HG02840 (cell line): ENCODE measurements around the gene TPCN1.

Experiments used
- ATAC-seq: cut with Tn5 transposase; IDR thresholded peaks from one replicate; pipeline ENCODE4 v1.9.1; 2021; ENCODE audit warnings: mild to moderate bottlenecking, moderate library complexity, moderate number of reproducible peaks; ENCODE audit not compliant: unreplicated experiment, low FRiP score

The TPCN1 gene

DNA sequence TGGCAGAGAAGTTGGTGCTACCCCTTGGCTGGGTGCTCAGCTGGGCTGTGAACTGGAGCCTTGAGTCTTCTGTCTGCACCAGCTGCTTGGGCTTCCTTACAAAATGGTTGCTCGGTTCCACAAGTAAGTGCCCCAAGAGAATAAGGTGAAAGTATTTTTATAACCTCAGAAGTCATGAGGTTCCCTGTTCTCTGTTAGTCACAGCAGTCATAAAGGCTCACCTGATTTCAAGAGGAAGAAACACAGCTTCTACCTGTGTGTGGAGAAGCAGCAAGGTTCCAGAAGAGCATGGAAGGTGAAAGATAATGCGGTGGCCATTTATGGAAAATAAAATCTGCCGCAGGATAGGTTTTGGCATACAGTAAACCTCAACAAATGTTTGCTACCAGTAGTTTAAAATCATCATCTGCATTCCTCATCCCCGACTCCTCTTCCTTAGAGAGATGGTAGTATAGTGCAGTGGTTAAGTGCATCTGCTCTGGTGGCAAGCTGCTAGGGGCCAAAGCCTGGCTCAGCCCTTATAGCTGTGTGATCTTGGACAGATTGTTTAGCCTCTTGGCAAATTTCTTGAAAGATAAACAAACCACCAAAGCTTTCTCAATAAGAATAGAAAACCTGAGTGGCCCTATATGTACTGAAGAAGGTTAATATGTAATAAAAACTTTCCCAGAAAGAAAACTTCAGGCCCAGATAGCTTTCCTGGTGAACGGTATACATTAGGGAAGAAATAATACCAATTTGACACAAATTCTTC, 32.4 kb downstream of the TPCN1 start:
- no peak for ATAC-seq

DNA sequence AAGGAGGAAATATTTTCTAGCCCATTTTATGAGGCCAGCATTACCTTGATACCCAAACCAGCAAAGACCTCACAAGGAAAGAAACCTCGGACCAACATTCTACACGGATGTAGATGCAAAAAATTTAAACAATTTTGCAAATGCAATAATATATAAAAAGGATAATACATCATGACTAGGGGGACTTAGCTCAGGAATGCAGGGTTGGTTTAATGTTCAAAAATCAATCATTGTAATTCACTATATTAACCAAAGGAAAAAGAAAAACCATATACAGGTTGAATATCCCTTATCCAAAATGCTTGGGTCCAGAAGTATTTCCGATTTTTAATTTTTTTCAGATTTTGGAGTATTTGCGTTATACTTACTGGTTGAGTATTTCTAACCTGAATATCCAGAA, 33.0 kb downstream of the TPCN1 start:
- no peak for ATAC-seq

DNA sequence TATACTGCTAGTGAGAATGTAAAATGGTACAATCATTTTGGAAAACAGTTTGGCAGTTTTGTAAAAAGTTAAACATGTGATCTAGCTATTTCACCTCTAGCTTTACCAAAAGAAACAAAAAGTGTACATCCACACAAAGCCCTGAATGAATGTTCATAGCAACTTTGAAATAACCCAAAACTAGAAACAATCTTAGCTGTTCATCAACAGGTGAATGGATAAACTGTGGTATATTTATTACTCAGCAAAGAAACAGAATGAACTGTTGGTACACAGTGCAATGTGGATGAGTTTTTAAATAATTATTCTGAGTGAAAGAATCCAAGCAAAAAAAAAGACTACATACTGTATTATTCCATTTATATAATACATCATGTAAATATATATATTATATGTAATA, 36.3 kb downstream of the TPCN1 start:
- no peak for ATAC-seq

DNA sequence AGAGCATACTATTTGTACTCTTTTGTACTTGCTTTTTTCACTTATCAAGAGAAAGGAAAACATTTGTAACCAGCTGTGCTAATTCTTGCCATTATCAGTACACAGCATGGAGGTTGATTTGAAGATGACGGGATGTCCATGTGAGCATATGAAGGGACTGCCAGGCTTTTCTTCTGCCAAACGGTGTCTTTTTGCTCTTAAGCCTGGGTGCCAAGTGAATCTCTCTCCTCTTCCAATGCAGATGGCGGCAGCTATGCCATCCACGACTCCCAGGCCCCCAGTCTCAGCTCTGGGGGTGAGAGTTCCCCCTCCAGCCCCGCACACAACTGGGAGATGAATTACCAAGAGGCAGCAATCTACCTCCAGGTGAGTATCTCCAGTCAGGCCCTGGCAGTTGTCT, 38.9 kb downstream of the TPCN1 start:
- ATAC-seq = no peak

DNA sequence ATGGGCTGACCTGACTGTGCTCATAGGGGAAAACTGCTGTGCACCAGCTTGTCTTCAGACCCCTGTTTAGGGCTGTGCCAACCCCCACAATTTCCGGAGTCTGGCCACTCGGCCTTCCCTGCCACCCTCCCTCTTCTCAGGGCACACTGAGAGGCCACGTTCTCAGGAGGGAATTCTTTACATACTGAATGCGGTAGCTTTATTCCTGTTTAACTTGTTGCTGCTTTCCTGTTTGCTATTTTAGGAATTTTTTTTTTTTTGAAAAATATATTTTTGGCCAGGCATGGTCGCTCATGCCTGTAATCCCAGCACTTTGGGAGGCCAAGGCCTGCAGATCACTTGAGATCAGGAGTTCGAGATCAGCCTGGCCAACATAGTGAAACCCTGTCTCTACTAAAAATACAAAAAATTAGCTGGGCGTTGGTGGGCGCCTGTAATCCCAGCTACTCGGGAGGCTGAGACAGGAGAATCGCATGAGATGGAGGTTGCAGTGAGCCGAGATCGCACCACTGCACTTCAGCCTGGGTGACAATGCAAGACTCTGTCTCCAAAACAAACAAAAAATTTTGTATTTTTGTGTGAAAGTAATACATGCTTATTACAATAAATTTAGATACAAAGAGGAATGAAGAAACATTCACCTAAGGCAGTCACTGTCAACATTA, 39.5 kb downstream of the TPCN1 start:
- no peak for ATAC-seq

DNA sequence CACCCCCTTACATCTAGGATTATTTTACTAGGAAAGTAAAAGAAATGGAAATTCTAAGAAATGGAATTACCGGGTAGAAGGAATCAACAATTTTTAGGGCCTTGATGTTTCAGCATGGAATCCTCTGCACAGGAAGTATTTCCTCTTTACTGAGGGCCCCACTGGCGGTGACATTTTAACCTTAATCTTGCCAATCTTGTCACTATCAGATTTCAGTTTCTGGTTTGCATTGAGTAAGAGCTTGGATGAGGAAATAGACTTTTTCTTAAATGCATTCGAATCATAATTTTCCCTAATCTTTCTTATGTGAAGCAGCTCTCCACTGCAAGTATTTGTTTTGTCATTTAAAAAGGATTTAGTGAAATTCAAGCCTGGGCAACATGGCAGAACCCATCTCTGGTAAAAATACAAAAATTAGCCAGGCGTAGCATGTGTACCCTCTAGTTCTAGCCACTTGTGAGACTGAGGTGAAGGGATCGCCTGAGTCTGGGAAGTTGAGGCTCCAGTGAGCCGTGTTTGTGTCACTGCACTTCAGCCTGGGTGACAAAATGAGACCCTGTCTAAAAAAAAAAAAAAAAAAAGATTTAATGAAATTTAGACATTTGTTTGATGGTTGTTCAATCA, 40.7 kb downstream of the TPCN1 start:
- ATAC-seq = no peak

DNA sequence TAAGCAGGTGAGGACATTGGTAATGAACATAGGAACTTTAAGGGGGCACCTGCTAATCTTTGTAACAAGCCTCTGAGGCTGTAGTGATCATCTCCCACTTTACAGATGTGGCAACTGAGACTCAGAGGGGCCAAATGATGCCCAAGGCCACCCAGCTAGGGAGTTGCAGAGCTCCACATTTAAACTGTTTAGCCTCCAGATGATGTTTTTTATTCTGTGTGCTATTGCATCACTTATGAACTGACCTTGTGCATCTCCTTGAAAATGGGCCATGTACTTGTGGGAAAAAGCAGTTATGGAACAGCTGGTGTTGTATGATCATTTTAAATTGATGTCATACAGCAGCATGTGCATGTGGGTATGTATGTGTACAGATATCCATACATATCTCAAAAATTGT, 41.4 kb downstream of the TPCN1 start:
- no peak for ATAC-seq

DNA sequence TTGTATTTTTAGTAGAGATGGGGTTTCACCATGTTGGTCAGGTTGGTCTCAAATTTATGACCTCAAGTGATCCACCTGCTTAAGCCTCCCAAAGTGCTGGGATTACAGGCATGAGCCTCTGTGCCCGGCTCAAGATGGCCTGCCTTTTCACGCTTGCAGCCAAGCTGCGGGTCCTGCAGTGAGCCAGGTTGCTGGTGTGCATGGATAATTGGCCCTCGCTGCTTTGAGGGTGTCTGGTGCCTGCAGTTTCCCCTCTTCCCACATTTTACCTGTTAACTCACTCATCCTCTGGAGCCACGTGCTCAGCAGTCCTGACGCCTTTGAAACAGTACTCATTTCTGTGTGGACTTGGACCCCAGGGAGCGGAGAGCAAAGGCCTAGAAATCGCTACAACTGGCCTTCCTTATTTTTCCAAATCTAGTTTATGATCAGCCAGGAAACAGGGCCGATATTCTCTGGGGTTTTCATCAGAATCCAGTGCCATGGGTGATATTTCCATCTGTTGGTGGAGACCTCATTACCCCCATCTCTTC, 42.2 kb downstream of the TPCN1 start:
- ATAC-seq = no peak

DNA sequence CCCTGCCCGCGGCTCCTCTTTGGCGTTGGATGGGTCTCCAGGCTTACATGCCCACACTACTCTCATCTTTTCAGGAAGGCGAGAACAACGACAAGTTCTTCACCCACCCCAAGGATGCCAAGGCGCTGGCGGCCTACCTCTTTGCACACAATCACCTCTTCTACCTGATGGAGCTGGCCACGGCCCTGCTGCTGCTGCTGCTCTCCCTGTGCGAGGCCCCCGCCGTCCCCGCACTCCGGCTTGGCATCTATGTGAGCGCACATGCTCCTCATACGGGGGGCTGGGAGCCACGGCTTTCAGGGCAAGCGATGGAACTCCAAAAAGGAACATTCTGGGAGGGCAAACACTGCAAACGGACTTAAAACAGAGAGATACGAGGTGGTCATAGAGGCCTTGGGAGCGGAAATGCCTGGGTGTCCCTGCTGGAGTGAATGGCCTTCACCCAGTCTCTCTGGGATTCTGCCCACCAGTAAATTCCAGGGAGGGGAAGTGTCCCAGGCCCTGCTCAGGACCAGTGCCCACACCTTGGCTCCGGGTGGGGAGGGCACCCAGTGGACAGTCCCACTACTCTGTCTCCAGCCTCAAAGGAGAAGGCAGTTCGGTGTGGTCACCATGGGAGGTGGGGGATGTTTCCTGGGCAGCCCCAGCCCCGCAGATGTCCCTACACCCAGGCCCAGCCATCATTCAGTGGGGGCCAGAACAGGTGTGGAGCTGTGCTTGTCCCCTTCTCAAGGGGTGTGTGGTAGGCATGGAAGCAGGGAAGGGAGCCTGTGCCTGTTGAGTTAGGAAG, 45.0 kb downstream of the TPCN1 start:
- ATAC-seq = no peak

DNA sequence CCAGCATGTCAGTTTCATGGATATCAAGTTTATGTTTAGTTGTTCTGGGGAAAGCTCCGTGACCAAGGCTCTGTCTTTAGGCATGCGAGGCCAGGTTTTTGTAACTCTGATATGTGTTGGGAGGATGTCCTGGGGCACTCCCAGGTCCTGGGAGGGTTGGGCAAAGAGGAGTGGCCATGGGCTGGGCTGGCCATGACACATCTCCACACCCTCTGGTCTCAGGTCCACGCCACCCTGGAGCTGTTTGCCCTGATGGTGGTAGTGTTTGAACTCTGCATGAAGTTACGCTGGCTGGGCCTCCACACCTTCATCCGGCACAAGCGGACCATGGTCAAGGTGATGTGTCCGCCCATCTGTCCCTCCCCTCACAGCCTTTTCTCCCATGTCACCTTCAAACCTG, 46.4 kb downstream of the TPCN1 start:
- ATAC-seq = no peak

DNA sequence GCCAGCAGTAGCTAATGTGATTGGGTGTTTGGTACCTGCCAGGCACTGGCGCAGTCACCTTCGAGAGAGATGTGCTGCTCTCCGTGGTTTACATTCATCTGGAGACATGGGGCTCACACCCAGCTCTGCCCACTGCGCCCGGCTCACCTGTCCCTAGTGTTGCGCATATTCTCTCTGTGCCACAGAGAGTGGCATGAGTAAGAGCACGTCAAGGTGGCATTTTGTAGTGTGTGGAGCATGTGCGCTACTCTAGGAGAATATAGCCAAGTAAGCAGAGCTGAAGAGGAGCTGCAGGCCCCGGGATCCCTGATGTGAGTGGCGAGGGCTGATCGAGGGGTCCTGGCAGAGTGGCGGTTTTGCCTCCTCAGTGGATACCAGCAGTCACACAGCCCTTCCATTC, 46.9 kb downstream of the TPCN1 start:
- no peak for ATAC-seq

DNA sequence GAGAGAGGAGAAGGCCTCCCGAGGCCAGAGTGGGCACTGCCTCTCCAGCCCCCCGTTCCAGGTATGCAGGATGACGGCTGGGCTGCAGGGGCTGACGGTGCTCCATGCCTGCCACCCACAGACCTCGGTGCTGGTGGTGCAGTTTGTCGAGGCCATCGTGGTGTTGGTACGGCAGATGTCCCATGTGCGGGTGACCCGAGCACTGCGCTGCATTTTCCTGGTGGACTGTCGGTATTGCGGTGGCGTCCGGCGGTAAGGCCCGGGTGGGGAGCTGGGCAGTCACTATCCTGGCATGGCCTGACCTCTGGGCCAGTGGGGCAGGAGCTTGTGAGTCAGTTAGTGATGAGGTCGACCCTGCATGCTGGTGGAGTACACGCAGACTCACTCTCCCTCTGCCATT, 47.4 kb downstream of the TPCN1 start:
- no peak for ATAC-seq

DNA sequence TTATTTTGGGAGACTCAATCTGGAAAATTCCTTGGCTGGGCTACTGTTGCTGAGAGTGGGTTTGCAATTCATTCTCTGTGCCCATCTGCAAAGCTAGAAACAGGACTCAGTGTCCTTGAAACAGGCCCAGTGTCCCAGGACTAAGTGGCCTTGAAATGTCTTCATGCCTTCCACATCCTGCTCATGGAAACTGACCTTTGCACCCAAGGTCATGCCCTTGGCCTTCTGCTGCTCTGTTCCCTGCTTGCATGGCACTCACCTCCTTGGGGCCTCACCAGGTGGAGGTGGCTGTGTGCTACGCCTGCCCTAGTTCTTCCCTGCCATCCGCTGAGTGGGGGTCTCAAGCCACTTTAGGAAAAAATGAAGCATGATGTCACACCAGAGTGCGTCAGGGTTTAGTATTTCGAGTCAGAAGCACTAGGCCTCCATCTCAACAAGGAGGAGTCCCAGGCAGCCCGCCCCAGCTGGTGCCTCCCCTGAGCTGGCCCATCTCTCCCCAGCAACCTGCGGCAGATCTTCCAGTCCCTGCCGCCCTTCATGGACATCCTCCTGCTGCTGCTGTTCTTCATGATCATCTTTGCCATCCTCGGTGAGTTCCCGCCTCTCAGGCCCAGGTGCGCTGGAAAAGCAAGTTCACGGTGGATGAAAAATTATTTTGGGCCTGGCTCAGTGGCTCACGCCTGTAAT, 48.1 kb downstream of the TPCN1 start:
- no peak for ATAC-seq

DNA sequence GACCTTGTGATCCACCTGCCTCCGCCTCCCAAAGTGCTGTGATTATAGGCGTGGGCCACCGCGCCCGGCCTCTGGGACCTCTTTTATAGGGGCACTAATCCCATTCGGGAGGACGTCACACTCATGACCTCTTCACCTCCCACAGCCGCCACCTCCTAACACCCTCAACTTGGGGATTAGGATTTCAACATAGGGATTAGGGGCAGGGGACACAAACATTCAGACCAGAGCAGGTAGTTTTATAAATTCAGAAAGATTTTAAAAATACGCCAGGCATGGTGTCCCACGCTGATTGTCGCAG, 49.4 kb downstream of the TPCN1 start:
- no peak for ATAC-seq

DNA sequence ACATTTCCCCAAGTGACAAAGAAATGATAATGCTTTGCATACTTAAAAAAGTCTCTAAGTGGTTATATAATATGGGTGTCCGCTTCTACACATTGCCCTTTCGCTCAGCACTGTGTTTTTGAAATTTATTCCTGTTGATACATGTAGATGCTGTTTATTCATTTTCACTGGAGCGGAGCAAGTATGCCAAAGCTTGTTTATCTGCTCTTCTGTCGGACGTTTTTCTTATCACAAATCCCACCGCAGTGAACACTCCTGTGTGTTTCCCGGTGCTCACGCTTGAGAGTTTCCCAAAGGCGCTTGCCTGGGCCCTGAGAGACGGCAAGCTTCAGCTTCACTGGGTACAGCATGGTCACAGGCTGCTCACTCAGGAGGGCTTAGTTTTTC, 50.2 kb downstream of the TPCN1 start:
- ATAC-seq = no peak

DNA sequence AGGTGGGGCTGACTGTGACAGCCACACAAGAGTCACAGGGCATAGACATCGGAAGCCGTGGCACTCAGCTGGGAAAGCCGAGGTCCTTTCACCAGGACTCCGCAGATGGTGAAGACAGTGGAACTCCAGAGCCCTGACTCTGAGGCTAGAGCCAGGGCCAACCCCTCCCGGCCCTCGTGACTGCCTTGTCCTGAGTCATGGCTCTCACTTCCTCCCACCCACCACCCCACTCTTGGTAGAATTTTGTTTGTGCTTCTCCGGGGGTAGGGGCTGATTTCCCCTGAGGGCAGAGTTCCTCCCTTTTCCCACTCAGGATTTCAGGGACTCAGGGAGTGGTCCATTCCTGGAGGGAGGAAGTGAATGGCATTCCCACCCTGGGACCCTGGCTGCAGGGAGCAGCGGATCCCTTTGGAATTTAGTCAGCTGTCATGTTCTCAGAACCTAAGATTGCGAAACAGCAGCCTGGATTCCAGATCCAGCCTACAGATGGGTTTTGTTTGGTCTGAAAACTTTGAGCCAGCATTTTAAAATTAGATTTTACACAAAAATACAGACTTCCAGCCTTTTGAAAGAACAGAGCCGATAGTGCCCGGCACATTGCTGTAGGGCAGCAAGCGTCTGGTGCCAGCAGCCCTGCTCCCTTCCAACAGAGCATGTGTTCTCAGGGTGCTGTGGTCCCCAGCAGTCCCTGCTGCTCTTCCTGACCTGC, 50.7 kb downstream of the TPCN1 start:
- no peak for ATAC-seq

DNA sequence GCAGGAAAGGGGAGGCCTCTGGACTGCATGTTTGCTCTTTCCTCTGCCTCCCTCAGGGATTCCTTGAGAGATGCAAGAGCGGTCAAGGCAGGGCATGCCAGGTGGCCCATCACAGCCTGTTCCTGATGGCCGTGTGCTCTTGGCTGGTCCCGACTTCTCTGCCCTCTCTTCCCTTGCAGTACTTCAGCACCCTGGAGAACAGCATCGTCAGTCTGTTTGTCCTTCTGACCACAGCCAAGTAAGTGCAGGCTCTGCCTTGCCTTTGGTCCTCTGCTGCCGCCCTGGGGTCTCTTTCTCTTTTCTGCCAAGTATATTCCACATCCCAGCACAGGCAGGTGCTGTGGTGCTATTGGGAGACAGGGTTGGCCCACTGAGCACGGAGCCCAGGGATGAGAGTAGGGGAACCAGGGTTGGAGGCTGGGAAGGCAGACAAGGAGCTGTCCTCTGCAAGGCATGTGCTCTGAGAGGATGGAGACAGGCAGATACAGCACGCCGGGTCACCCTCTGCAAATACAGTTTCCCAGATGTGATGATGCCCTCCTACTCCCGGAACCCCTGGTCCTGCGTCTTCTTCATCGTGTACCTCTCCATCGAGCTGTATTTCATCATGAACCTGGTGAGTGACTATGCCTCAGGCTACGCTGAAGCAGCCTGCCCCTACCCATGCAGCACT, 51.9 kb downstream of the TPCN1 start:
- ATAC-seq = no peak

DNA sequence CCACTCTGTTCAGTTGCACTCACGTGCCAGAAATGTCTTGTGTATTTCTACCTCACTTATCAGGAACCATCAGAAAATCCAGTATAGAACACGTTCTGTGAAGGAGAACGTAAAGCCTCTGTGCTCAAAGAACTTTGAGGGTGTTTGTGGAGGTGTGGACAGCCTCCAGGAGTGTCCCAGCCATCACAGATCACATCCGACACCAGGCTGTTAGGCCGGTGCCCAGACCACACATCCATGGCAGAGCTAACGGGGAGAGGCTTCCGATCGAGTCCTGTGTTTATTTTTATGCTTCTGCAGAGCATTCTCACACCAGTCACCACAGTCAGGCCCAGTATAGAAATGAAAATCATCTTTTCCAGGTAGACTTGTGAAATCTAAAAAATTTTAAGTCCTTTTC, 53.6 kb downstream of the TPCN1 start:
- no peak for ATAC-seq

DNA sequence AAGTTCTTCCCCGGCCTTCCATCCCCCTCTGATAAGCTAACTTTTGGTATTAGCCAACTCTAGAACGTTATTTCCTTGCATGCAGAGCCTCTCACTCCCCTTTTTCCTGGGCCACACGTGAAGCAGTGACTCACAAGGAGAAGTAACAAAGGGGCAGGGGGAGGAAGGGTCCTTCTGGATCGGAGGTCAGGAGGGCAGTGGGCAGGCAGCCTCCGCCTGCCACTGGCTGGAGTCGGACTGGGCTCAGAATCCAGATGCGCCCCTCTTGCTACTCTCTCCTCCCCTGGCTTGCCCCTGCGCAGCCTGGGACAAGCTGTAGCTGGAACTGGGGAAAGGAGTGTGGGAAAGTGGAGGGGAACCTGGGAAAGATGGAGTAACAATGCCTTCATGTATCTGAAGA, 55.0 kb downstream of the TPCN1 start:
- ATAC-seq = no peak
